GM18511 (cell line): ENCODE measurements around the gene CTTN.
"Not testable (repeated sequence)": the region's sequence is repeated elsewhere in the genome, so short reads cannot be mapped to it uniquely, and the experiment has no call there.

Source experiments
- ATAC-seq: cut with Tn5 transposase; IDR thresholded peaks from one replicate; pipeline ENCODE4 v1.9.1; 2021; ENCODE audit warnings: mild to moderate bottlenecking, moderate library complexity; ENCODE audit not compliant: unreplicated experiment

The CTTN gene

DNA sequence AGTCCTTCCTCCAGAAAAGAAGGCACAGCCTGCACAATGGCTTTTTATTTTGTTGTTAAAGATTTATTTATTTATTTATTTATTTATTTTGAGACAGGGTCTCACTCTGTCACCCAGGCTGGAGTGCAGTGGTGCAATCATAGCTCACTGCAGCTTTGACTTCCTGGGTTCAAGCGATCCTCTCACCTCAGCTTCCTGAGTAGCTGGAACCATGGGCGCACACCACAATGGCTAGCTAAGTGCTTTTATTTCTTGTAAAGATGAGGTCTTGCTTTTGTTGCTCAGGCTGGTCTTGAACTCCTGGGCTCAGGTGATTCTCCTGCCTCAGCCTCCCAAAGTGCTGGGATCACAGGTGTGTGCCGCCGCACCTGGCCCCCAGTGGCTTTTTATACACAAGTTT, 10.0 kb downstream of the CTTN start:
- ATAC-seq: not testable (repeated sequence)

DNA sequence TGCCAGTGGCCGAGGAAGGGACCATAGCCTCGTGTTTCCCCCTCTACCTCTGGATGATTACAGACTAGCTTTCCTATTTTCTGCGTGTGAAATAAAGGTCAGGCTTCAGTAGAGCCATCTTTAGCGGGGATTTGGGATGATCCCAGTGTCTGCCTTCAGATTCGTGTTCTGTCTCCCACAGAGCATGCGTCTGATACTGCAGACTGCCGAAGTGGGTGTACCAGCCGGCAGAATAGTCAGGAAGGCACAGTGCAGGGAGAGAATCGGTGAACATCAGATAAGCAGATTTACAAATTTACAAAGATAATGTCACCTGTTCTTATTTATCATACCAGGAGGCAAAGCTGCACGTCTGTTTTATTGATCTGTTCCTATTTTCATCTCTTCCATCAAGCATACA, 11.1 kb downstream of the CTTN start:
- ATAC-seq: no peak

DNA sequence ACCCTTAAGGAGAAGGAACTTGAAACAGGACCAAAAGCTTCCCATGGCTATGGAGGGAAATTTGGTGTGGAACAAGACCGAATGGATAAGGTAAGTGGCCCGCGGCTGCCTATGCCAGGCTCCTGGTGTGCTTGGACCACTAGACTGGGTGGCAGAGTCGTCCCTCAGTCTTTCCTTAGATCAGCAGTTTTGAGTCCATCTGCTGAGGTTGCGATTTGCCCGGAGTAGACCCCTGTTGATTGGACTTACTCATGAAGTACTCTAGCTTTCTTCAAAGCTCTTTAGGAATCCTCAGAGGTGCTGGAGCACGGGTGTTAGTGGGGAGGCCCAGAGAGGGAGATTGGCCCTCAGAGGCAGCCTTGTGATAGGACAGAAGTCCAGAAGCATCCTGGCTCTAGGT, 11.5 kb downstream of the CTTN start:
- no peak for ATAC-seq

DNA sequence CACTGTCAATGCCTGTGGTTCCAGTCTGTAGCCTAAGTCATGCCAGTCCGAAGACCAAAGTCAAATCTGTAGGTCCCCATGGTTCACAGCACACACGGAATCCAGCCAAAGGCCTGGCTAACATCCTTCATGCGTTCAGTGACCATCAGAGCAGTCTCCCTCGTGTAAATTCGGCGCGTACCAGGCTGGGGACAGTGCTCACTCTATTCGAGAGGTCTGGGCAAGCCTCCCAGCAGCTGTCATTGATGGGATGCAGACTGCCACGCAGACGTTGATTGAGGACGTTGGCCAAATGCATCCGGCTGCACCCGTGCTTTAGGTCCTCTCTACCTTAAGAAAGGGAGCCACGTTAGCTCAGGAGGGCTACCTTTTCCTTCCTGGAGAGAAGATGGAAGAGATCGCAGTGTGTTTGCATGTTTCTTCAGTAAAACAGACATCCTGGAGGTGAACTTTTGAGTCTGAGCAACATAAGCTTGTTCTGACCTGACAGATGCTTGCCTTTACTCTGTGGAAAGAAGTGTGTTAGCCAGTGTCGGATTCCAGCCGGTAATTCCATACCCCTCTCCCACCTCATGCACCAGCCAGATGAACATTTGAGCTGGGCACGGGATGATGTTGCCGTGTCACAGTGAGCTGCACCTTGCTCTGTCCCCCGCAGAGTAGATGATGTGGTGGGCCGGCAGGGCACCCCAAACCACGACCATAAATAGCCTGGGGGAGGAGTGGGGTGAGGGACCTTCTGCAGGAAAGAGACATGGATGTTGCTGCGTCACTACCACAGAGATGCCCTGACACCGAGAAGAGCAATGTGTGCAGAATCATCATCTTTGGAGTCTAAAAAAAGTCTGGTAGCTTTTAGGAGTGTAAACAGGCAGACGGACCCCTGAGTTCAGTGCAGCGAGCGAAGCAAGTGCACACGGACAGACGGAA, 12.2 kb downstream of the CTTN start:
- ATAC-seq: no peak

DNA sequence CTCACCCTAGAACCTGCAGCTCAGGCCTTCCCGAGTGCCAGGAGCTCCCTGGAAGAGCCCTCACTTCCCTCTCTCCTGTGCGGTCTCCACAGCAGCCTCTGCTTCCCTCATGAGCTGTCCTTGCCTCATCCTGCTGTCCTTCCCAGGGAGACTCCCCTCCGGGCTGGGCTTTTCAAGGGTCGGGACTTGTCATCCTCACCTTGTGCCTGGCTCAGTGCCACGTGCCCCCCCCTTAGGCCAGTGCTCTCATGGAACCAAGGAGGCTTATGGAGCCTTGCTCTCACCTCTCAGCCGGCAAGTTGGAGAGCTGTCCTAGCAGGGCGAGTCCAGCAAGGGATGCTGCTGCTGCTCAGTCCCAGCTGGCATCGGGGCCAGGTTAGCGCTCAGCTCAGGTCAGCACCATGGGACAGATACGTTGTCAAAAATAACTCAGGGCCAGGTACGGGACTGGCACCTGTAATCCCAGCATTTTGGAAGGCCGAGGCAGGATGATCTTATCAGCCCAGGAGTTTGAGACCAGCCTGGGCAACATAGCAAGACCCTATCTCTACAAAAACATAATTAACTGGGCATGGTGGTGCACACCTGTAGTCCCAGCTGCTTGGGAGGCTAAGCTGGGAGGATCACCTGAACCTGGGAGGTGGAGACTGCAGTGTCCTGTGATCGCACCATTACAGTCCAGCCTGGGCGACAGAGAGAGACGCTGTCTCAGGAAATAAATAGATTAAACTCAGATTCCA, 13.6 kb downstream of the CTTN start:
- ATAC-seq: no peak

DNA sequence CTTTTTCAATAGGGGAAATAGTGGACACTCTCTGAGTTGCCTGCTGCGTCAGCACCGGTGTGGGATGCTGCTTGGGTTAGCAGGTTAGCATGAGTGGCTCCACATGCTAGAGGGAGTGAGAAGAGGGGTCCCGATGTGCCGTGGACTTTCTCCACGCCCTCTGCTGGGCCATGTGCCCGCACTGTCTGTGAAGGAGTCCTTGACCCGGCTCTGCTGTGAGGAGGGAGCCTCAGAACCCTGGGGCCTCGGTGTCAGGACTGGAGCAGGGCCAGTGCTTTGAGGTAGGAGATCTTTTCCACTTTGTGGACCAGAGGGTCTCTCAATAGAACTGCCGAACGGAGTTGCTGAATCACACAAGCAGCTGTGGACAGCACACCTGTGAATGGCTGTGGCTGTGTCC, 14.8 kb downstream of the CTTN start:
- no peak for ATAC-seq

DNA sequence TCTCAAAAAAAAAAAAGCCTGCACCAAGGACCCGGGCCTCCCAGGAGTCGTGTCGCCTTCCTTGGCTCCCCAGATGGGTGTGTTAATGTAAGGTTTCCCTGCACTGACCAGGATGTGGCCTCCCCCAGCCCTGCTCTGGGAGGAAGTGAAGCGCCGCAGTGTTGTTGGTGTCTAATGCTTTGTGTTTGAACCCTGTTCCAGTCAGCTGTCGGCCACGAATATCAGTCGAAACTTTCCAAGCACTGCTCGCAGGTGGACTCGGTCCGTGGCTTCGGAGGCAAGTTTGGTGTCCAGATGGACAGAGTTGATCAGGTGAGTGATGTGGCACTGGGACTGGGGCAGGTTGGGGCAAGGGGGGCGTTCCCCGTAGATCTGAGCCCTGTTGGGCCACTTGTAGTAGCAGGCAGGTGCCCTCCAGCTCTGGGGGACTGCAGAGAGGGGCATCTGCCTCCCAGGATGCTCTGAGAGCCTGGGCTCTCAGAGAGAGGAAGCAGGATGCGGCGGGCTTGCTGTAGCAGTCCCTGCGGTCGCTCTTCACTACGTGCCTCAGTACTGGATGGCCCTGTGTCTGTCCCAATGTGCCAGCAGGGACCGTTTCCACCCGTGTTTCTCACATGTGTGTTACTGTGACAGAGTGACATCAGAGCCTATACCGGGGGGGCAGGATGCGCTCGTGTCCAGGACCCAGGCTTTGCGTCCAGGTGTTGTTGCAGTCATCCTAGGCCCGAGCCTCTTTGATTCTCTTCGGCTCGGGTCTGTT, 16.2 kb downstream of the CTTN start:
- no peak for ATAC-seq

DNA sequence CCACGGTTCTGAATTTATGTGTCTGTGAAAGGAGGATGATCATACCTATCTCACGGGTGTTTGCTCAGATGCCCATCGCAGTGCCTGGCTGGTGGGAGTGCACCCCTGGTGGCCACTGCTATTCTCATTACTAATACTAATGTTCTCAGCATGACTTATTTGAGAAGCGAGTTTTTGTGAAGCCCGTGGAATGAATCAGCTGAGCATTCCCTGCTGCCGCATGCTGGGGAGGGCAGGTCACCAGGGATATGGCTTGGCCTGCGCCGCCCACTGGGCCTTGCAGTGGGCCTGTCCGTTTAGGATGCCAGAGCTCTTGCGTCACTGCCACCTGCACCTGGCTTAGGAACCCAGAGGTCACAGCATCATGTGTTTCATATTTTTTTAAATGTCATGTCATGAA, 16.9 kb downstream of the CTTN start:
- ATAC-seq: no peak

DNA sequence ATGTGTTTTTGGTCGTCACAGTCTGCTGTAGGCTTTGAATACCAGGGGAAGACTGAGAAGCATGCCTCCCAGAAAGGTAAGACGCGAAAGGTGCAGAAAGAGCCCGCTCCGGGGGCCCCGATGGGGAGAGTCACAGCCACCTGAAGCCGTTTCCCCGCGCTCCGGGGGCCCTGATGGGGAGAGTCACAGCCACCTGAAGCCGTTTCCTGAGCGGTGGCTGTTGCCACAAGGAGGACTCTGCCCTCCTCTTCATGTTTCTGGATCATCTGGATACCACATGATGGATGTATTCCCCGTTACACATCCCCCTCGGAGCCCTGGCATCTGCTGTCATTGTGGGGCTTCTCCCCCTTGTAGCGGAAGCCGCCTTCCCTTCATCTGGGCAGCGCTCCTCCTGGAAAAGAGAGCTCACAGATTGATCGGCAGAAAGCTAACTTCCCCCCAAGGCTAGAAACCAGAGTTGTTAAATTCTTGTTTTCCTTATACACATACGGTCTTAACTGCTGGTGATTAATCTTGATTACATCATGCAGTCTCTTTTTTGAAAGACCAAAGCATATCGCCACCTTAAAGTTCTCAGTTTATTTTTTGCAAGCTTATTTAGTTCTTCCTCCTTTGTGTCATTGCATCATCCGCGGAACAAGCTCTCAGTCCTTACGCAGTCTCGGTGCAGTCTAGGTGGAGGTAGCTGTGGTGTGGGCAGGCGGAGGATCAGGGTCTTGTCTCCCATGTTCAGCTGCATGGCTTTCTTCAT, 17.5 kb downstream of the CTTN start:
- ATAC-seq: no peak

DNA sequence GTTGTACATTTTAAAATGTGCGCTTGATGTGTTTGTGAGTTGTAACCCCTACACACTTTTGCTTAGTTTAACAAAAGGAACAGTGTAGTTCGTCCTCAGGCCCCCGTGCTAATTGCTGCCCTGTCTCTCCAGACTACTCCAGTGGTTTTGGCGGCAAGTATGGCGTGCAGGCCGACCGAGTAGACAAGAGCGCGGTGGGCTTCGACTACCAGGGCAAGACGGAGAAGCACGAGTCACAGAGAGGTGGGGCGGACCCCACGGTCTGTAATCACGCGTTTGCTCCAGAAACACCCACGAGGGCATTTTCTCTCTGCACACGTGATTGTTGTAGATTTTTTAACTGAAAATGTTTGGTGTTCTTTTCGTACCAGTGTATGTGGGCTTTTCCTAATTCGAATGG, 18.6 kb downstream of the CTTN start:
- ATAC-seq: no peak

DNA sequence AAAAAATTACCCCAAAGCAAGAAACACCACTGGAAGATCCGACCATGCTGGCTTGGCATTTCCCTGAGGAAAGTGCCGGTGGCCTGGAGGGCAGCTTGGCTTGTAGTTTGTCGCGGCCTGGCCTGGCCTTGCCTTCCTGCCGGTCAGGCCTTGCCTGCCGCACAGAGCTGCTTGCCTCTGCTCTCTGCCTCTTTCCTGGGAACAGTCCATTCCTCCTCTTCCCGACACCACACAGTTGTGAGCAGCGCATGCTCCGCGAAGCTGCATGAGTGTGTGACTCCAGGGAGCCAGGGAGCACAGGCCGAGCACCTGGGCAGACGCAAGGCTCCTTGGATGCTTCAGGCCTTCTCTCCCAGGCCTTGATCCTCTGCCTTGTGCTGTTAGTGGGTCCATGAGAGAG, 19.8 kb downstream of the CTTN start:
- ATAC-seq: no peak

DNA sequence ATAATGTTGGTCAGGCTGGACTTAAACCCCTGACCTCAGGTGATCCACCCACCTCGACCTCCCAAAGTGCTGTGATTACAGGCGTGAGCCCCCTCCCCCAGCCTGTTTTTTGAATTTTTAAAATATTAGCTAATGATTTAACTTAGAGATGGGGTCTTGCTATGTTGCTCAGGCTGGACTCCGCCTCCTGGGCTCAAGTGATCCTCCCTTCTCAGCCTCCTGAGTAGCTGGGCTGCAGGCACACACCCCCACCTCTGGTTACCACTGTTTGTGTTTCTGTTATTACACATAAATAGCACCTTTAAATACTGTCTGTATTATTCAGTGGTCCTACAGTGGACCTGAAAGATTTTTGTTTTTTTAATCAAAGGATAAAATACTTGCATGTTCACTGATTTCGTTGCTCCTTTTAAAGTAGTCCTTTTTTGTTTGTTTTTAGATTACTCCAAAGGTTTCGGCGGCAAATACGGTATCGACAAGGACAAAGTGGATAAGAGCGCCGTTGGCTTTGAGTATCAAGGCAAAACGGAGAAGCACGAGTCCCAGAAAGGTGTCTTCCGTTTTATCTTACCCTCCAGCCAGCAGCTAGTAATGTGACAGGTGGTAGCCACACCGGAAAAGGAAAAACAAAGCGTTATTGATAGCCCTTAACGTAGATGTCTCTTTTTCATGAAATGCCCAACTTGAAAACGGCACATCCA, 21.1 kb downstream of the CTTN start:
- no peak for ATAC-seq

DNA sequence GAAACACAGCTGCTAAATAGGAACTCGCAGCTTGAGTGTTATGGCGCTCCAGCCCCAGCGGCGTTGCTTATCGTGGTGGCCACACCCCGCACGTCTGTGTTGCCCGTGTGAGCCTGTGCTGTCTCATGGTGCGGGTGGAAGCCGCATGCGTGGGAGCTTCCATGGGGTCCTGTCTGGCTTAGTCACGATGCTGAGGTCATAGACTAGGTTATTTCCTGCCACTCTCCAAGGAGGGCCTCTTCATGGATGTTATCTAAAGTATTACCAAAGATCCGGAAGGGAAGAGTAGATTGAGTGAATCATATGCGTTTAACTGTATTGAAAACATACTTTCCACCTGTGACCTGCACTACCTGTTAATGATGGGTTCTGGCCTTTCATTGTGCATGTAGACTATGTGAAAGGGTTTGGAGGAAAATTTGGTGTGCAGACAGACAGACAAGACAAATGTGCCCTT, 21.7 kb downstream of the CTTN start:
- ATAC-seq: no peak

DNA sequence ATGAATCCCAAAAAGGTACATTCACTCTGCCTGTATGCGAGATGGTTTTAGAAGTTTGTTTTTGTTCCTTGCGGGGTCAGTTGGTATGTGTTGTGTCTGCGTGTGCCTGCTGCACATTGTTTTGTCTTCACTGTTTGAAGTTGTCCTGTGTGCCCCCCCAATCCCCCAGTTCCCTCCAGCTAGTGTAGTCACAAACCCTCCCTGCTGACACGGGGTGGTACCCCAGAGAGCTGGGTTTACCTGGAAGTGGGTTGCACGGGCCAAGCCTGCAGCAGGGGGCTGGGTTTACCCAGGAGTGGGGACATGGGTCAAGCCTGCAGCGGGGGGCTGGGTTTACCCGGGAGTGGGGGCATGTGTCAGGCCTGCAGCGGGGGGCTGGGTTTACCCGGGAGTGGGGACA, 22.2 kb downstream of the CTTN start:
- ATAC-seq: no peak

DNA sequence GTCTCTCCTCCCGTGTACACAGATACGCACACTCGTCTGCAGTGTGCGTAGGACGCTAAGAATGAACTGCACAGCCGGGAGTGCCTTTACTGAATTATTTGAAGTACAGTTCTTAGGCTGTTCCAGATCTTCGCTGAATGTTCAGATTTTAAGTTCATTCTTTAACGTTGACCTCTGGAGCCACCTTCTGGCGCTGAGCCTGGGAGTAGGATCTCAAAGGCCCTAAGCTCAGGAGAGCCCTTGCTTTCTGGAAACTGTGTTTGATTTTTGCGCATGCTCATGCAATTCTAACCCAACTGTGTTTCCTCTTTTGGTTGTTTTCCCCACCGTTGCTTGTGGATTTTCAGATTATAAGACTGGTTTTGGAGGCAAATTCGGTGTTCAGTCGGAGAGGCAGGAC, 22.8 kb downstream of the CTTN start:
- no peak for ATAC-seq

DNA sequence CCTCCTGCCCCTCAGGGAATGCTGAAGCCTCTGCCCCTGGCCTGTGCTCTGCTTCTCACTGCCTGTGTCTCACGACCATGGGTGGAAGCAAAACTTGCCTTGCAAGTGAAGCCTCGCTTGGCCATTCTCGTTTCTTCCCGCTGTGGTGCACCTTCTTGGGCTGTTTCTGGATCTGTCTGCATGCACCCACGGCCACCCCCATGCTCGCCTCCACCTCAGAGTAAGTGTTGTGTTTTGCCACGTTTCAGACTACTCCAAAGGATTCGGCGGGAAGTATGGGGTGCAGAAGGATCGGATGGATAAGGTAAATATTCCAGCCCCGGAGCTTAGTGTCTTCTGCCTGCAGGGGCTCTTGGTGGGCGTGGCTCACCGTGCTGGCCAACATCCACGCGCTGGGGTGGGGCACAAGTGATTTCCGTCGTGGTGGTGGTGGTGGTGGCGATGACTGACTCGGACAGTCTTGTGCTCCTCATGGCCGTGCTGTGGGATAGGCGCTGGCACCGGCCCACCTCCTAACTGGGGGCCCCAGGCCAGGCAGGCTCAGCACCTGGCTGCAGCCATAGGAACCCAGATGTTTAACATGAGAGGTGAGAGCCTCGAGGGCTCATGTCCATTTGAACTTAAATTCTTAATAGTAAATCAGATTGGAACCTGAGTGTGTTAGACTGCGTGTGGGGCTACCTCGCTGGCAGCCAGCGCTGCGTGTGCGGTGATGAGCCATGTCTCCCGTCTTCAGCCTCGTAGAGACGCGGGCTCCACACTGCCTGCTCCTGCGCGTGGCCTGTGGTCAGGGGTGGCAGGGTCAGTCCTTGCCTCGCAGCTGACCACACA, 24.6 kb downstream of the CTTN start:
- ATAC-seq: no peak

DNA sequence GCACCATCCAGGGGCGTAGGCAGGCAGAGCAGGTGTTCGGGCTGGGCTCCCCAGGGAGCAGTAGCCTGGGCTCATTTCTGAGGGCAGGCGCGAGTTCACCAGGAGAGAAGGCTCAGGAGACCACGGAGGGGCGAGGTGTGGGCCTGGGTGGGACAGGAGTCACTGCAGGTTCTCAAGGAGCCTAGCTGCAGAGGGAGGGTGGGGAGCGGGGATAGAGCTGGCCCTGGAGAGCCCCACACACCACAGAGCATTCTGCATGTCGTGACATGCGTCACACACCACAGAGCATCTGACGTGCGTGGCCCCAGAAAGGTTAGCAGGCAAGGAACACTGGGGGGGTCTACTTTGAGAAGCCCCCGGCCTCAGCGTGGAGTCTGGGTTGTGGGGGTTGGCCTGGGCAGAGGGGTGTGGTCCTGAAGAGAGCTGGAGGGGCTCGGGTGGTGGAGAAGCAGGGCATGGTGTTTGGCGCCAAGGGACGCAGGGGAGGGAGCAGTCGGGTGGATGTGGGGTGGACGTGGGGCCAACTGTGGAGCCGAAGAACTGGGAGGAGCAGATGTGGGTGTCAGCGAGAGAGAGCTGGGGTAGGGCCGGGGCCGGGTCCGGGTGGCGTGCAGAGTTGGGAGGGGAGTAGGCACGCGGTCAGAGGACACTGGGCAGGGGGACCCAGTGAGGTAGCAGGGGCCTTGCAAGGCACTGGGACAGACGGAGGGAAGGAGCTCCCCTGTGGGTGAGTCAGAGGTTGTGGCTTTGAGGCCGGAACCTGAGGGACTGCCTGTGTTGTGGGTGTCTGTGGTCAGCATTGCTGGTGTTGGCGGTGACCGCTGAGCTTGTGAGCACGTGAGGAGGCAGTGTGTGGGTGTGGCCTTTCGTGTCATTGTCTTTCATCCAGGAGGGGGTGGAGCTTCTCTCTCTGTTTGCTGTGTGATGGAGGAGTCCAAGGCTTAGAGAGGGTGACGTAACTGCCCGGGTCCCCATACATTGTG, 25.5 kb downstream of the CTTN start:
- ATAC-seq: no peak

DNA sequence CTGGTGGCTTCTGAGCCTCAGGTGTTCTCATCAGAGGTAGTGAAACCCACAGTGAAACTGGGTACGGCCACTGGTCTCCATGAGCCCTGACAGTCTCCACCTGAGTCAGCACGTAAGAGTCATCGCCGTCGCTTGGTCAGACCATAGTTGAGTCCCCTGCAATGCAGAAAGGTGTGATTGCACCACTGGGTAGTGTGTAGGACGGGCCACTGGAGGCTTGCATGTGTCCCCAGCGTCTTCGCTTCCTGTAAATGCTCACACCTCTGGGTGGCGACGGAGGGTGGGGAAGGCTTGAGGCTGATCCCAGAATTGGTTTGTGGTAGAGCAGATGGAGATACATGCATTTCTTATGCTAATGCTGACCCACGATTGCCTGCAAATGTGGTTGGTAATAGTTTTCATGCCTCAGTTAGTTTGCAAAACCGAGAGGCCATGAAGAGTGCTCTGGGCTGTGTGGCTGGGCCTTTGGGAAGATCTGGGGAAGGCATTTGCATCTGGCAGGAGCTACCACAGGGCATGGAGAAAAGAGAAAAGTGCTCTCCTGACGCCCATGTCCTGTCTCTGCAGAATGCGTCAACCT, 26.5 kb downstream of the CTTN start:
- ATAC-seq: no peak
